Fibroblast of lung (primary cell): Measurements from ENCODE around the gene MOG. TPM values are rescaled to one million over a fixed set of nuclear protein-coding genes. Genes with fewer than 3 reads are reported as not detected.

Source experiments
- DNase-seq, 2 donors: peaks; one replicate each; pipeline versions ENCODE4 v3.0.0 to v3.0.0-alpha.2; 2010; ENCODE audit warnings: low read depth in 2 of 2
- H2AFZ ChIP-seq: 2 replicates; pipeline ENCODE4 v1.5.1; 2012; ENCODE audit warnings: low read length, control low read depth, inconsistent platforms
- H3K27ac ChIP-seq: 2 replicates; pipeline ENCODE4 v1.5.1; 2011; ENCODE audit warnings: low read length, control low read depth; ENCODE audit not compliant: insufficient read depth
- H3K27me3 ChIP-seq: 2 replicates; pipeline ENCODE4 v1.5.1; 2011; ENCODE audit warnings: mild to moderate bottlenecking, low read length; ENCODE audit not compliant: control insufficient read depth, insufficient read depth
- H3K36me3 ChIP-seq: 2 replicates; pipeline ENCODE4 v1.5.1; 2011; ENCODE audit warnings: low read length; ENCODE audit not compliant: control insufficient read depth, insufficient read depth
- H3K4me1 ChIP-seq: 2 replicates; pipeline ENCODE4 v1.5.1; 2011; ENCODE audit warnings: low read length; ENCODE audit not compliant: control insufficient read depth, insufficient read depth; ENCODE audit errors: extremely low read depth
- H3K4me2 ChIP-seq: 2 replicates; pipeline ENCODE4 v1.5.1; 2011; ENCODE audit warnings: low read length, control low read depth; ENCODE audit not compliant: insufficient read depth; ENCODE audit errors: extremely low read depth
- H3K4me3 ChIP-seq, 4 experiments: fragments of 200-600 bp in 1 of 4; sonication (generic) in 1 of 4; replicated peaks in 1 of 4; 2 replicates each; pipeline ENCODE4 v1.5.1; 2011 to 2016; ENCODE audit warnings: low read length in 4 of 4, low read depth in 3 of 4, mild to moderate bottlenecking in 3 of 4, control low read depth in 2 of 4, inconsistent platforms in 1 of 4, mixed read lengths in 1 of 4; ENCODE audit not compliant: insufficient read depth in 1 of 4; ENCODE audit errors: control extremely low read depth in 1 of 4
- H3K79me2 ChIP-seq: 2 replicates; pipeline ENCODE4 v1.5.1; 2012; ENCODE audit warnings: mild to moderate bottlenecking, low read length, inconsistent platforms; ENCODE audit not compliant: control insufficient read depth, insufficient read depth
- H3K9ac ChIP-seq: 2 replicates; pipeline ENCODE4 v1.5.1; 2011; ENCODE audit warnings: mild to moderate bottlenecking, low read length, control low read depth; ENCODE audit not compliant: insufficient read depth
- H3K9me3 ChIP-seq: 2 replicates; pipeline ENCODE4 v1.5.1; 2012; ENCODE audit warnings: low read depth, low read length; ENCODE audit not compliant: control insufficient read depth, insufficient read depth
- H4K20me1 ChIP-seq: 2 replicates; pipeline ENCODE4 v1.5.1; 2011; ENCODE audit warnings: low read length; ENCODE audit not compliant: control insufficient read depth, insufficient read depth; ENCODE audit errors: extremely low read depth
- EZH2 ChIP-seq: IDR thresholded peaks from 2 replicates; pipeline ENCODE4 v1.5.1; 2012; ENCODE audit warnings: low read length, control low read depth, mild to moderate bottlenecking; ENCODE audit errors: missing control alignments
- polyA plus RNA-seq, 2 donors: library from polyadenylated mRNA; depleted of rRNA in 1 of 2; stranded (reverse) in 1 of 2; unstranded in 1 of 2; fragments of >200 nt; gene quantifications; 2 replicates each; pipeline ENCODE4 v1.2.1, GENCODE V29; 2011 to 2012; ENCODE audit warnings: missing spikeins in 1 of 2
- total RNA-seq: library from RNA; depleted of rRNA; stranded (reverse); fragments of >200 nt; gene quantifications from 2 replicates; pipeline ENCODE4 v1.2.1, GENCODE V29; 2014
- TF ChIP-seq, protein P1 (sequence below), 2 donors: IDR thresholded peaks in 1 of 2; conservative IDR thresholded peaks in 1 of 2; 1 replicate in 1 of 2; 2 replicates in 1 of 2; pipeline ENCODE4 v1.5.1; 2011 to 2012; ENCODE audit warnings: low read length in 2 of 2, control low read depth in 1 of 2, inconsistent platforms in 1 of 2, low read depth in 1 of 2, mild to moderate bottlenecking in 1 of 2

The MOG gene
- total and polyA plus RNA-seq, 2 donors (not counting 1 experiment from before 2014, with no cell fraction given): not detected

DNA sequence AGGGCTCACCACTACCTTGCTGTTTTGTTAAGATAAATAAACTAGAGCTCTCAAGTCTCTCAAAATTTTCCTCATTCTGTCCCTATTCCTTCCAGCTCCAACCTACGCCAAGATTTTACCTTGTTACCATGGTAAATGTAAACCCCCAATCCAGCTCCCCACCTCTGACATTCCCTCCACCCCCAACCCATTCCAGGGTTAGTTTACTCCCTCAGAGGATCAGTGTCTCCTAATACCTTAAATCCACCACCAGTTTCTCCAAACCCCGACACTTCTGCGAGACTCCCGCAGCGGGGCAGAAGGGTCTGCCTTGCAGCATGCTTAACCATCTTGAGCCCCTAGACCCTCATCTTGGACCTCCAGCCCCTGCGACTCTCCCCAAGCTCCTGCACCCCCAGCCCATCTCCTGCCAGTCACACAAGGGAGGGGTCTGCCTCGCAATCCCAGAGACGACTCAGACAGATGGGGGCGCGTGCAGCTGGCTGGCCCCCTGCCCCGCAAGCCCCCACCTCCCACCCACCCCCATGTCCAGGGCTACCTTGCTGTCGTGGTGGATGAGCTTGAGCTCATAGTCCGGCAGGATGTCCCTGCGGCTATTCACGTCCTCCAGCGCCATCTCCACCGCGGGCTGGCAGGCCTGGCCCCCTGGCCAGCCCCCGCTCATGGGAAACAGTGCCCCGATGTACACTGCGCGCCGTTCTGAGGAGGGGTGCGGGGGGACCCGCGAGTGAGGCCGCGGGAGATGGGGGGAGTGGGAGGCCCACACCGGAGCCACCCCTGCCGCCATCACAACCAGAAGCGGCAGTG, 29.7 kb upstream of the MOG start:
- Histone ChIP-seq H3K27ac (peak overlapping the region; percentile 26), H3K36me3 (peaks cover 6% of the 10 kb centered on the region), H3K9me3 (no peaks in the 10 kb centered on the region), H3K4me3 (peak overlapping the region; percentile 52 to 82 (median 64)), H3K9ac (peak overlapping the region; percentile 48), H3K79me2 (no peaks in the 10 kb centered on the region), H2AFZ (no peak overlapping the region), H4K20me1 (no peaks in the 10 kb centered on the region), H3K27me3 (no peaks in the 10 kb centered on the region), H3K4me1 (peaks cover 10% of the 10 kb centered on the region), H3K4me2 (peak overlapping the region; percentile 81)
- TF ChIP-seq EZH2: no peak
- TF ChIP-seq, protein P1, sequence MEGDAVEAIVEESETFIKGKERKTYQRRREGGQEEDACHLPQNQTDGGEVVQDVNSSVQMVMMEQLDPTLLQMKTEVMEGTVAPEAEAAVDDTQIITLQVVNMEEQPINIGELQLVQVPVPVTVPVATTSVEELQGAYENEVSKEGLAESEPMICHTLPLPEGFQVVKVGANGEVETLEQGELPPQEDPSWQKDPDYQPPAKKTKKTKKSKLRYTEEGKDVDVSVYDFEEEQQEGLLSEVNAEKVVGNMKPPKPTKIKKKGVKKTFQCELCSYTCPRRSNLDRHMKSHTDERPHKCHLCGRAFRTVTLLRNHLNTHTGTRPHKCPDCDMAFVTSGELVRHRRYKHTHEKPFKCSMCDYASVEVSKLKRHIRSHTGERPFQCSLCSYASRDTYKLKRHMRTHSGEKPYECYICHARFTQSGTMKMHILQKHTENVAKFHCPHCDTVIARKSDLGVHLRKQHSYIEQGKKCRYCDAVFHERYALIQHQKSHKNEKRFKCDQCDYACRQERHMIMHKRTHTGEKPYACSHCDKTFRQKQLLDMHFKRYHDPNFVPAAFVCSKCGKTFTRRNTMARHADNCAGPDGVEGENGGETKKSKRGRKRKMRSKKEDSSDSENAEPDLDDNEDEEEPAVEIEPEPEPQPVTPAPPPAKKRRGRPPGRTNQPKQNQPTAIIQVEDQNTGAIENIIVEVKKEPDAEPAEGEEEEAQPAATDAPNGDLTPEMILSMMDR (conservative IDR thresholded peaks at IDR 0.05 in 1 of 2, IDR thresholded peaks at IDR 0.05 in 1 of 2; ENCODE audit: low read depth in 1 of 2, low read length in 2 of 2): no peak
- no peak for DNase-seq

DNA sequence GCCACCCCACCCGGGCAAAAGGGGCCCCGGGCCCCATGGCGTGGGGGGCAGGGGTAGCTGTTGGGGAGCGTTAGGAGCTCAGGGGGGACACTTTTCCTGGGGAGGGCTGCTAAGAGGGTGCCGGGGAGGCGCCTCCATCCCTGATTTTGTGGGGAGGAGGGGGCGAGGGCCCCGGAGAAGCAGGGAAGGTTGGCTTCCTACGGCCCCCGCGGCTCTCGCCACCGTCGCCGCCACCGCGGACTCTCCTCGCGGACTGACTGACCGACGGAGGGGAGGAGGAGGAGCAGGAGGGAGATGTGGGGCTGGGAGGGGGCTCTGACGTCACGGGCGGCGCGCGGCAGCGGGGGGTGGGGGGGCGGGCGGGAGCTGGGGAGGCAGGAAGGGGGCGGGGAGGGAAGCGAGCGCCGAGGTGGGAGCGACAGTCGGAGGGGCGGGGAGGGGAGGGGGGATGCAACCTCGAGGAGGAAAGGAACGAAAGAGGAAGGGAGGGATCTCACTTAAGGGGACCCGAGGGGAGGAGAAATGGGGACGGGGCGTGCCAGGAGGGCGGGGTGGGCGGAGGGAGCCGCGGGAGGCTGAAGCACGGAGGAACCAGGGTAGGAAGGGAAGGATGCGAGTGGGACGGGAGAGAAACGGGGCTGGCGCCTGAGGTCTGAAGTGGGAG, 29.0 kb upstream of the MOG start:
- Histone ChIP-seq H3K4me3 (peak overlapping the region; percentile 52 to 85 (median 72)), H4K20me1 (no peaks in the 10 kb centered on the region), H3K9ac (peak overlapping the region; percentile 51), H3K4me2 (peak overlapping the region; percentile 84), H3K36me3 (peaks cover 6% of the 10 kb centered on the region), H2AFZ (peak overlapping the region; percentile 67), H3K9me3 (no peaks in the 10 kb centered on the region), H3K4me1 (peaks cover 10% of the 10 kb centered on the region), H3K79me2 (no peaks in the 10 kb centered on the region), H3K27ac (peak overlapping the region; percentile 60), H3K27me3 (no peaks in the 10 kb centered on the region)
- TF ChIP-seq EZH2: no peak
- TF ChIP-seq, protein P1 (conservative IDR thresholded peaks at IDR 0.05 in 1 of 2, IDR thresholded peaks at IDR 0.05 in 1 of 2; ENCODE audit: low read depth in 1 of 2, low read length in 2 of 2): no peak
- peak; percentile 87 to 89 for DNase-seq
